Choroid plexus epithelial cell (primary cell): ENCODE data around the gene EPHA1.

Experiments
- DNase-seq: peaks from one replicate; pipeline ENCODE4 v3.0.0-alpha.2; 2010; ENCODE audit warnings: low read depth
- H3K4me3 ChIP-seq: 2 replicates; pipeline ENCODE4 v1.5.1; 2011; ENCODE audit warnings: low read depth, mild to moderate bottlenecking, control low read depth, low read length, moderate library complexity
- CTCF ChIP-seq: conservative IDR thresholded peaks from 2 replicates; pipeline ENCODE4 v1.5.1; 2011; ENCODE audit warnings: low read depth, mild to moderate bottlenecking, control low read depth, inconsistent platforms, low read length, moderate library complexity

The EPHA1 gene

GRCh38 chr7:143401265-143401664 is 7.4 kb downstream of the EPHA1 start:
- DNase-seq = no peak
- TF ChIP-seq CTCF = no peak
- no peak overlapping the region for H3K4me3 ChIP-seq

GRCh38 chr7:143399642-143400041 is 9.0 kb downstream of the EPHA1 start:
- H3K4me3 ChIP-seq = no peak overlapping the region
- no peak for DNase-seq
- no peak for TF ChIP-seq CTCF

GRCh38 chr7:143399151-143399550 is 9.5 kb downstream of the EPHA1 start:
- DNase-seq = no peak

GRCh38 chr7:143398616-143399015 is 10.0 kb downstream of the EPHA1 start:
- no peak for DNase-seq
- TF ChIP-seq CTCF = no peak

More at GRCh38 chr7:143399151-143399550, 9.5 kb downstream of the EPHA1 start:
- no peak for TF ChIP-seq CTCF
- H3K4me3 ChIP-seq = no peak overlapping the region

GRCh38 chr7:143397710-143398530 is 10.7 kb downstream of the EPHA1 start:
- no peak for DNase-seq
- no peak for TF ChIP-seq CTCF
- H3K4me3 ChIP-seq = no peak overlapping the region

More at GRCh38 chr7:143398616-143399015, 10.0 kb downstream of the EPHA1 start:
- H3K4me3 ChIP-seq = no peak overlapping the region

- no peak for DNase-seq
- no peak overlapping the region for H3K4me3 ChIP-seq
- no peak for TF ChIP-seq CTCF
Measured at GRCh38 chr7:143396625-143397556, 11.8 kb downstream of the EPHA1 start.
